HCT116 (cell line): ENCODE measurements around the gene RTN4. TPM values are rescaled to one million over a fixed set of nuclear protein-coding genes. Genes with fewer than 3 reads are reported as not detected.

ENCODE experiments used
- ATAC-seq: fragments of 200-7000 bp; cut with Tn5 transposase; 2 replicates; pipeline ENCODE4 v1.9.1; 2020; ENCODE audit warnings: mild to moderate bottlenecking, moderate library complexity
- BruUV-seq: library from RNA; stranded (reverse); fragments of 400-500 nt; replicated peaks from 2 replicates; lab custom pipeline; 2021; lab: Mats Ljungman, UMichigan
- CTCF ChIA-PET: fragments of 300-600 bp; sonication (Branson Sonifier 250); formaldehyde crosslinking; loops from one replicate; lab custom pipeline; 2021; ENCODE audit warnings: antibody characterized with exemption; lab: Charles Lee
- POLR2A ChIA-PET: fragments of 300-600, 350-600 bp; sonication (Branson Sonifier 250); formaldehyde crosslinking; loops from one replicate; lab custom pipeline; 2021; ENCODE audit warnings: antibody characterized with exemption; lab: Charles Lee
- RAD21 ChIA-PET, 2 experiments: fragments of 300-600 bp; sonication (Branson Sonifier 250); formaldehyde crosslinking; loops; one replicate each; lab custom pipeline; 2023; ENCODE audit warnings: low total read pairs in 2 of 2; ENCODE audit not compliant: uncharacterized antibody in 2 of 2, unreplicated experiment in 2 of 2, low non-redundant PET in 1 of 2; lab: Charles Lee
- DNase-seq: peaks from one replicate; pipeline ENCODE4 v3.0.0-alpha.2; 2010; ENCODE audit warnings: low read depth, low spot score
- H2AFZ ChIP-seq: fragments of 200-600 bp; shearing (Covaris generic), sonication (generic); 2 replicates; pipeline ENCODE4 v1.6.1; 2017; ENCODE audit warnings: low read depth, mixed run types, mixed read lengths, antibody characterized with exemption, low read length; ENCODE audit not compliant: poor library complexity, severe bottlenecking
- H3K27ac ChIP-seq: 2 replicates; pipeline ENCODE4 v1.5.1; 2012; ENCODE audit warnings: low read depth, low read length
- H3K27me3 ChIP-seq: fragments of 200-600 bp; sonication (generic); 2 replicates; pipeline ENCODE4 v1.6.1; 2016; ENCODE audit warnings: mixed run types, low read length, mixed read lengths; ENCODE audit not compliant: insufficient read depth
- H3K36me3 ChIP-seq, 2 experiments: fragments of 200-500 bp in 1 of 2; fragments of 200-600 bp in 1 of 2; sonication (Bioruptor generic) in 1 of 2; sonication (generic) in 1 of 2; 2 replicates each; pipeline versions ENCODE4 v1.5.1 to v1.6.1; 2014 to 2016; ENCODE audit warnings: low read length in 2 of 2, inconsistent platforms in 1 of 2, mixed read lengths in 1 of 2, mixed run types in 1 of 2; ENCODE audit not compliant: insufficient read depth in 2 of 2, control insufficient read depth in 1 of 2
- H3K4me1 ChIP-seq, 2 experiments: fragments of 200-600 bp in 1 of 2; sonication (generic) in 1 of 2; 2 replicates each; pipeline versions ENCODE4 v1.5.1 to v1.6.1; 2012 to 2017; ENCODE audit warnings: low read length in 2 of 2, inconsistent platforms in 1 of 2, mild to moderate bottlenecking in 1 of 2, mixed read lengths in 1 of 2, mixed run types in 1 of 2, moderate library complexity in 1 of 2; ENCODE audit not compliant: insufficient read depth in 2 of 2, control insufficient read depth in 1 of 2
- H3K4me2 ChIP-seq: fragments of 200-600 bp; sonication (generic); 2 replicates; pipeline ENCODE4 v1.6.1; 2017; ENCODE audit warnings: mixed run types, low read length, mixed read lengths
- H3K4me3 ChIP-seq, 2 experiments: fragments of 200-600 bp in 1 of 2; sonication (generic) in 1 of 2; replicated peaks in 1 of 2; 2 replicates each; pipeline ENCODE4 v1.5.1; 2011 to 2016; ENCODE audit warnings: low read length in 2 of 2, control low read depth in 1 of 2, low read depth in 1 of 2, mild to moderate bottlenecking in 1 of 2, mixed read lengths in 1 of 2, mixed run types in 1 of 2
- H3K79me2 ChIP-seq: fragments of 200-600 bp; sonication (generic); 2 replicates; pipeline ENCODE4 v1.6.1; 2017; ENCODE audit warnings: mild to moderate bottlenecking, mixed run types, low read length, moderate library complexity, mixed read lengths; ENCODE audit not compliant: insufficient read depth
- H3K9ac ChIP-seq: fragments of 200-600 bp; sonication (generic); 2 replicates; pipeline ENCODE4 v1.6.1; 2016; ENCODE audit warnings: low read length, mixed read lengths
- H3K9me2 ChIP-seq: fragments of 200-600 bp; sonication (generic), shearing (Covaris generic); 2 replicates; pipeline ENCODE4 v1.6.1; 2017; ENCODE audit warnings: mixed run types, mild to moderate bottlenecking, moderate library complexity; ENCODE audit not compliant: insufficient read depth
- H3K9me3 ChIP-seq, 2 experiments: fragments of 200-500 bp in 1 of 2; fragments of 200-600 bp in 1 of 2; sonication (Bioruptor generic) in 1 of 2; sonication (generic) in 1 of 2; 2 replicates each; pipeline ENCODE4 v1.6.1; 2014 to 2017; ENCODE audit warnings: low read length in 2 of 2, mixed read lengths in 2 of 2, inconsistent platforms in 1 of 2, low read depth in 1 of 2, mild to moderate bottlenecking in 1 of 2, mixed run types in 1 of 2, moderate library complexity in 1 of 2; ENCODE audit not compliant: control insufficient read depth in 1 of 2, insufficient read depth in 1 of 2
- H4K20me1 ChIP-seq: fragments of 200-600 bp; sonication (generic), shearing (Covaris generic); 2 replicates; pipeline ENCODE4 v1.6.1; 2017; ENCODE audit warnings: mixed run types, mild to moderate bottlenecking, moderate library complexity; ENCODE audit not compliant: insufficient read depth
- CBX3 ChIP-seq: IDR thresholded peaks from 2 replicates; pipeline ENCODE4 v1.6.1; 2012; ENCODE audit warnings: low read depth
- CEBPB ChIP-seq: IDR thresholded peaks from 2 replicates; pipeline ENCODE4 v1.6.1; 2012; ENCODE audit warnings: low read depth
- EGR1 ChIP-seq: IDR thresholded peaks from 2 replicates; pipeline ENCODE4 v1.6.1; 2012; ENCODE audit warnings: low read depth
- ELF1 ChIP-seq: IDR thresholded peaks from 2 replicates; pipeline ENCODE4 v1.6.1; 2012; ENCODE audit warnings: low read depth, borderline replicate concordance
- EZH2 ChIP-seq: fragments of 200-600 bp; sonication (generic); IDR thresholded peaks from 2 replicates; pipeline ENCODE4 v1.6.1; 2017; ENCODE audit warnings: antibody characterized with exemption, mixed run types
- EZH2phosphoT487 ChIP-seq: fragments of 200-600 bp; IDR thresholded peaks from 2 replicates; pipeline ENCODE4 v1.6.1; 2018; ENCODE audit warnings: antibody characterized with exemption, borderline replicate concordance
- FOSL1 ChIP-seq: IDR thresholded peaks from 2 replicates; pipeline ENCODE4 v1.6.1; 2012; ENCODE audit warnings: low read depth
- JUND ChIP-seq: IDR thresholded peaks from 2 replicates; pipeline ENCODE4 v1.6.1; 2012
- POLR2A ChIP-seq: IDR thresholded peaks from 2 replicates; pipeline ENCODE4 v1.7.0; 2011; ENCODE audit warnings: borderline replicate concordance; ENCODE audit not compliant: insufficient read depth, insufficient read length; ENCODE audit errors: extremely low read depth
- POLR2AphosphoS5 ChIP-seq: IDR thresholded peaks from 2 replicates; pipeline ENCODE4 v1.6.1; 2011; ENCODE audit warnings: mild to moderate bottlenecking, low read depth, low read length, moderate library complexity
- RAD21 ChIP-seq: IDR thresholded peaks from 2 replicates; pipeline ENCODE4 v1.6.1; 2012; ENCODE audit warnings: low read depth, mild to moderate bottlenecking
- SIN3A ChIP-seq: IDR thresholded peaks from 2 replicates; pipeline ENCODE4 v1.6.1; 2012; ENCODE audit warnings: low read depth
- SP1 ChIP-seq: IDR thresholded peaks from 2 replicates; pipeline ENCODE4 v1.6.1; 2012; ENCODE audit warnings: low read depth
- SRF ChIP-seq: IDR thresholded peaks from 2 replicates; pipeline ENCODE4 v1.6.1; 2012; ENCODE audit warnings: low read depth
- TCF7L2 ChIP-seq: IDR thresholded peaks from 2 replicates; pipeline ENCODE4 v1.7.0; 2011; ENCODE audit warnings: borderline replicate concordance, inconsistent platforms; ENCODE audit not compliant: insufficient read depth, insufficient read length; ENCODE audit errors: extremely low read depth
- YY1 ChIP-seq: IDR thresholded peaks from 2 replicates; pipeline ENCODE4 v1.6.1; 2011; ENCODE audit warnings: low read length, low read depth, moderate library complexity, mild to moderate bottlenecking; ENCODE audit not compliant: insufficient replicate concordance; ENCODE audit errors: extremely low read depth
- ZFX ChIP-seq: fragments of 450-650 bp; IDR thresholded peaks from 2 replicates; pipeline ENCODE4 v1.6.1; 2017
- ZNF274 ChIP-seq: fragments of 200-500 bp; sonication (Bioruptor generic); IDR thresholded peaks from 2 replicates; pipeline ENCODE4 v1.6.1; 2014; ENCODE audit warnings: mild to moderate bottlenecking, low read depth, low read length, inconsistent platforms
- intact Hi-C: fragments of 100-400 bp; cut with micrococcal nuclease; formaldehyde crosslinking; loops from 2 replicates; pipeline ENCODE4 v1.10.0; 2022
- total RNA-seq: library from RNA; stranded (reverse); gene quantifications from one replicate; pipeline ENCODE4 v1.2.1, GENCODE V29; 2021; ENCODE audit not compliant: unreplicated experiment
- TF ChIP-seq, protein P1 (sequence below): IDR thresholded peaks from 2 replicates; pipeline ENCODE4 v1.6.1; 2012
- TF ChIP-seq, protein P2 (sequence below): IDR thresholded peaks from 2 replicates; pipeline ENCODE4 v1.6.1; 2012
- TF ChIP-seq, protein P3 (sequence below): IDR thresholded peaks from 2 replicates; pipeline ENCODE4 v1.6.1; 2011; ENCODE audit warnings: mild to moderate bottlenecking, low read length, moderate library complexity; ENCODE audit not compliant: insufficient replicate concordance; ENCODE audit errors: extremely low read depth
- TF ChIP-seq, protein P4 (sequence below), 3 experiments: fragments of 200-600 bp in 1 of 3; sonication (generic) in 1 of 3; IDR thresholded peaks in 2 of 3; conservative IDR thresholded peaks in 1 of 3; 2 replicates each; pipeline ENCODE4 v1.5.1; 2012 to 2017; ENCODE audit warnings: low read depth in 2 of 3, low read length in 2 of 3, antibody characterized with exemption in 1 of 3, borderline replicate concordance in 1 of 3, control low read depth in 1 of 3, mild to moderate bottlenecking in 1 of 3, mixed read lengths in 1 of 3, mixed run types in 1 of 3, moderate library complexity in 1 of 3; ENCODE audit not compliant: insufficient read depth in 1 of 3

Gene RTN4
- total RNA-seq, 1 experiment from 2014 or later, result 221 TPM

DNA sequence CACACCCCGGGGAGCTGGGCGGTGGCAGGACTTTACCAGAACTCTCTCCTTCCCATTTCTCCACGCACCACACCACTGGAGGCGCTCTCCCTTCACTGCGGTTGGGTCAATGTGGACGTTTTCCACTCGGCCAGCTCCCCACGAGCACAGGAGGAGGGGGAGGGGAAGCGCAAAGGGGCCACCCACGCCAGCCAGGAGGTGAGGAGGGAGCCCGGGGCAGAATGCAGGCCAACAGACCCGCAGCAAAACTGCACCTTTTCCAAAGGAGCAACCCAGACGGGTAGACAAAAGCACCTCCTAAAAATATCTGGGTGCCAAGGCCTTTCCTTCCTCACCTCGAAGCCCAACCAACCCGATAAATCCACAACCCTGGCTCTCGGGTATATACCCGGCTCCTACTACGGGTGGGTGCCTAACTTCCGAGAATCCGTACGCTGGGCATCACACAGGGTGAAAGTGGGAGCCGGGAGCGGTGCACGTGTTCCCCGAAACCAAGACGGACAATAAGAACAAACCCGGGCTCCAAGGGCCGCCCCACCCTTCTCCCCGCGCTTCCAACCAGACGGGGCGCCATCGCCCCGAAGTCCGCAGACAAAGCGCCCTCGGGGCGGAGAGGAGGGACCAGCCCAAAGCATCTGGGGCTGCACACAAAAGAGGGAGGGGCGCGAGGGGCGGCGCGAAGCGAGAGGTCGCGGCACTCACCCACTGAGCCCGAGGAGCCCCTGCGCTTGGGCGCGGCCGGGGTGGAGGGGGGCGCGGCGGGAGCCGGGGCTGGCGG lies 1.0 kb downstream of the RTN4 start:
- ChIA-PET CTCF (interaction anchor here (0.9 to 2.2 kb wide), 9 partner anchors 9 to 149 kb away, joined by 3 to 8 read pairs (median 6); no protein-coding TSS in a partner anchor), RAD21 (interaction anchor here in 1 of 2 experiments (1.3 to 1.9 kb wide), 2 partner anchors 117 to 149 kb away, joined by 4 to 5 read pairs; no protein-coding TSS in a partner anchor), POLR2A (interaction anchor here (0.7 to 3.6 kb wide), 20 partner anchors 9 to 470 kb away, joined by 3 to 38 read pairs (median 4); partner anchors contain the start of gene CFAP36)
- DNase-seq, result peak; percentile 32
- no TSS peak for BruUV-seq
- Histone ChIP-seq H3K79me2 (peaks cover 67% of the 10 kb centered on the region), H3K9me3 (no peaks in the 10 kb centered on the region), H3K4me3 (peak overlapping the region; percentile 90 to 93), H3K27me3 (no peaks in the 10 kb centered on the region), H4K20me1 (peaks cover 32% of the 10 kb centered on the region), H3K4me1 (peaks cover 33 to 71% of the 10 kb centered on the region in 2 experiments), H3K36me3 (peaks cover 0 to 10% of the 10 kb centered on the region in 2 experiments; a peak in 1 of 4 replicates), H3K4me2 (peak overlapping the region; percentile 82), H3K9ac (peak overlapping the region; percentile 97), H2AFZ (no peak overlapping the region), H3K9me2 (no peaks in the 10 kb centered on the region), H3K27ac (peak overlapping the region; percentile 90)
- ATAC-seq, result peak; percentile 15
- intact Hi-C loops, result loop anchor here (1.0 kb wide), 1 partner anchor 119 kb away; no protein-coding TSS in a partner anchor
- TF ChIP-seq SP1 (no peak), SRF (no peak), FOSL1 (no peak), POLR2AphosphoS5 (no peak), ZFX (peak; percentile 28; the same call in 1 of the 2 replicates), ELF1 (no peak), SIN3A (peak; percentile 41; the same call in 1 of the 2 replicates), POLR2A (no peak), EZH2 (no peak), ZNF274 (no peak), TCF7L2 (peak; percentile 9), RAD21 (peak; percentile 48; the same call in 1 of the 2 replicates), YY1 (peak; percentile 51), JUND (no peak), CBX3 (no peak), CEBPB (no peak), EZH2phosphoT487 (no peak), EGR1 (peak; percentile 81)
- TF ChIP-seq, protein P1, sequence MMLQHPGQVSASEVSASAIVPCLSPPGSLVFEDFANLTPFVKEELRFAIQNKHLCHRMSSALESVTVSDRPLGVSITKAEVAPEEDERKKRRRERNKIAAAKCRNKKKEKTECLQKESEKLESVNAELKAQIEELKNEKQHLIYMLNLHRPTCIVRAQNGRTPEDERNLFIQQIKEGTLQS, result no peak
- TF ChIP-seq, protein P2, sequence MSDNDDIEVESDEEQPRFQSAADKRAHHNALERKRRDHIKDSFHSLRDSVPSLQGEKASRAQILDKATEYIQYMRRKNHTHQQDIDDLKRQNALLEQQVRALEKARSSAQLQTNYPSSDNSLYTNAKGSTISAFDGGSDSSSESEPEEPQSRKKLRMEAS, result peak; percentile 60
- TF ChIP-seq, protein P3, sequence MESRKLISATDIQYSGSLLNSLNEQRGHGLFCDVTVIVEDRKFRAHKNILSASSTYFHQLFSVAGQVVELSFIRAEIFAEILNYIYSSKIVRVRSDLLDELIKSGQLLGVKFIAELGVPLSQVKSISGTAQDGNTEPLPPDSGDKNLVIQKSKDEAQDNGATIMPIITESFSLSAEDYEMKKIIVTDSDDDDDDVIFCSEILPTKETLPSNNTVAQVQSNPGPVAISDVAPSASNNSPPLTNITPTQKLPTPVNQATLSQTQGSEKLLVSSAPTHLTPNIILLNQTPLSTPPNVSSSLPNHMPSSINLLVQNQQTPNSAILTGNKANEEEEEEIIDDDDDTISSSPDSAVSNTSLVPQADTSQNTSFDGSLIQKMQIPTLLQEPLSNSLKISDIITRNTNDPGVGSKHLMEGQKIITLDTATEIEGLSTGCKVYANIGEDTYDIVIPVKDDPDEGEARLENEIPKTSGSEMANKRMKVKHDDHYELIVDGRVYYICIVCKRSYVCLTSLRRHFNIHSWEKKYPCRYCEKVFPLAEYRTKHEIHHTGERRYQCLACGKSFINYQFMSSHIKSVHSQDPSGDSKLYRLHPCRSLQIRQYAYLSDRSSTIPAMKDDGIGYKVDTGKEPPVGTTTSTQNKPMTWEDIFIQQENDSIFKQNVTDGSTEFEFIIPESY, result no peak
- TF ChIP-seq, protein P4, sequence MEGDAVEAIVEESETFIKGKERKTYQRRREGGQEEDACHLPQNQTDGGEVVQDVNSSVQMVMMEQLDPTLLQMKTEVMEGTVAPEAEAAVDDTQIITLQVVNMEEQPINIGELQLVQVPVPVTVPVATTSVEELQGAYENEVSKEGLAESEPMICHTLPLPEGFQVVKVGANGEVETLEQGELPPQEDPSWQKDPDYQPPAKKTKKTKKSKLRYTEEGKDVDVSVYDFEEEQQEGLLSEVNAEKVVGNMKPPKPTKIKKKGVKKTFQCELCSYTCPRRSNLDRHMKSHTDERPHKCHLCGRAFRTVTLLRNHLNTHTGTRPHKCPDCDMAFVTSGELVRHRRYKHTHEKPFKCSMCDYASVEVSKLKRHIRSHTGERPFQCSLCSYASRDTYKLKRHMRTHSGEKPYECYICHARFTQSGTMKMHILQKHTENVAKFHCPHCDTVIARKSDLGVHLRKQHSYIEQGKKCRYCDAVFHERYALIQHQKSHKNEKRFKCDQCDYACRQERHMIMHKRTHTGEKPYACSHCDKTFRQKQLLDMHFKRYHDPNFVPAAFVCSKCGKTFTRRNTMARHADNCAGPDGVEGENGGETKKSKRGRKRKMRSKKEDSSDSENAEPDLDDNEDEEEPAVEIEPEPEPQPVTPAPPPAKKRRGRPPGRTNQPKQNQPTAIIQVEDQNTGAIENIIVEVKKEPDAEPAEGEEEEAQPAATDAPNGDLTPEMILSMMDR (IDR thresholded peaks at IDR 0.05 in 2 of 3, conservative IDR thresholded peaks at IDR 0.05 in 1 of 3; ENCODE audit: borderline replicate concordance in 1 of 3, insufficient read depth in 1 of 3, low read depth in 2 of 3, low read length in 2 of 3), result peak; percentile 36 to 73 (median 59); a peak in 5 of 6 replicates
